HG03565 (cell line): ENCODE results near the gene RAB27A.
"Not testable (repeated sequence)": the region's sequence is repeated elsewhere in the genome, so short reads cannot be mapped to it uniquely, and the experiment has no call there.

Experiments used
- ATAC-seq: cut with Tn5 transposase; IDR thresholded peaks from one replicate; pipeline ENCODE4 v1.9.1; 2021; ENCODE audit warnings: mild to moderate bottlenecking, moderate library complexity; ENCODE audit not compliant: unreplicated experiment

RAB27A gene

GRCh38 chr15:55253580-55253979 is 36.0 kb downstream of the RAB27A start:
- ATAC-seq = no peak

GRCh38 chr15:55252201-55252600 is 37.4 kb downstream of the RAB27A start:
- not testable (repeated sequence) for ATAC-seq

- no peak for ATAC-seq
These were observed 38.7 kb downstream of the RAB27A start for GRCh38 chr15:55250941-55251340.

- ATAC-seq = no peak
These were observed 39.2 kb downstream of the RAB27A start for GRCh38 chr15:55250392-55250791.

GRCh38 chr15:55249885-55250284 is 39.7 kb downstream of the RAB27A start:
- not testable (repeated sequence) for ATAC-seq

- ATAC-seq = no peak
These were observed 40.7 kb downstream of the RAB27A start for GRCh38 chr15:55248895-55249294.

GRCh38 chr15:55247766-55248427 is 41.7 kb downstream of the RAB27A start:
- no peak for ATAC-seq

GRCh38 chr15:55247311-55247710 is 42.3 kb downstream of the RAB27A start:
- no peak for ATAC-seq

- no peak for ATAC-seq
These were observed 43.0 kb downstream of the RAB27A start for GRCh38 chr15:55246567-55246966.

GRCh38 chr15:55245059-55245458 is 44.6 kb downstream of the RAB27A start:
- no peak for ATAC-seq

GRCh38 chr15:55241891-55242290 is 47.7 kb downstream of the RAB27A start:
- ATAC-seq = no peak

GRCh38 chr15:55241186-55241585 is 48.4 kb downstream of the RAB27A start:
- ATAC-seq = no peak

- ATAC-seq = no peak
These were observed 49.4 kb downstream of the RAB27A start for GRCh38 chr15:55240125-55240760.

GRCh38 chr15:55239440-55240124 is 50.0 kb downstream of the RAB27A start:
- no peak for ATAC-seq

GRCh38 chr15:55238877-55239276 is 50.7 kb downstream of the RAB27A start:
- no peak for ATAC-seq

- ATAC-seq = no peak
These were observed 52.1 kb downstream of the RAB27A start for GRCh38 chr15:55237219-55238130.

GRCh38 chr15:55235546-55236036 is 54.0 kb downstream of the RAB27A start:
- ATAC-seq = no peak

- ATAC-seq = no peak
These were observed 54.9 kb downstream of the RAB27A start for GRCh38 chr15:55234800-55235104.

- ATAC-seq = no peak
These were observed 55.4 kb downstream of the RAB27A start for GRCh38 chr15:55234104-55234799.

- no peak for ATAC-seq
These were observed 58.2 kb downstream of the RAB27A start for GRCh38 chr15:55231455-55231854.
